ENCODE measurements around the gene TBX18. TPM values are rescaled to one million over a fixed set of nuclear protein-coding genes. Genes with fewer than 3 reads are reported as not detected.

The TBX18 gene
- total RNA-seq, 1 donor from 2014 or later: 9.4 TPM

DNA sequence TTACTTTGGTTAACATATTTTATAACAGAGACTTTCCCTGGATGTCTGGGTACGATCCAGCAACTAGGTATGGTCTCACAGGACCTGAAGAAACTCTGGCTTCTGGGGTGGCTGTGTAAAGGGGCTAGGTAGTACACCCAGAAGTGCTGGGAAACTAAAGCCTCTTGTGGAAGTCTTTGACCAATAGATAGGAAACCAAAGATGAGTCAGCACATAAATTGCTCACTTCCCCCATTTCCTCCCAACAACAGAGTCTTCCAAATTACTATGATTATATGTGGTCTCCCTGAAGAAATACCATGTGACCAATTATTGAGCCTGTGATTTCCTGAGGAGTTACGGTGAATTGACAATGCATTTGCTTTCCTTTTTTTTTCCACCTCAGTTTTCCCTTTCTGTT lies 26.8 kb upstream of the TBX18 start:
- TF ChIP-seq, protein P1, sequence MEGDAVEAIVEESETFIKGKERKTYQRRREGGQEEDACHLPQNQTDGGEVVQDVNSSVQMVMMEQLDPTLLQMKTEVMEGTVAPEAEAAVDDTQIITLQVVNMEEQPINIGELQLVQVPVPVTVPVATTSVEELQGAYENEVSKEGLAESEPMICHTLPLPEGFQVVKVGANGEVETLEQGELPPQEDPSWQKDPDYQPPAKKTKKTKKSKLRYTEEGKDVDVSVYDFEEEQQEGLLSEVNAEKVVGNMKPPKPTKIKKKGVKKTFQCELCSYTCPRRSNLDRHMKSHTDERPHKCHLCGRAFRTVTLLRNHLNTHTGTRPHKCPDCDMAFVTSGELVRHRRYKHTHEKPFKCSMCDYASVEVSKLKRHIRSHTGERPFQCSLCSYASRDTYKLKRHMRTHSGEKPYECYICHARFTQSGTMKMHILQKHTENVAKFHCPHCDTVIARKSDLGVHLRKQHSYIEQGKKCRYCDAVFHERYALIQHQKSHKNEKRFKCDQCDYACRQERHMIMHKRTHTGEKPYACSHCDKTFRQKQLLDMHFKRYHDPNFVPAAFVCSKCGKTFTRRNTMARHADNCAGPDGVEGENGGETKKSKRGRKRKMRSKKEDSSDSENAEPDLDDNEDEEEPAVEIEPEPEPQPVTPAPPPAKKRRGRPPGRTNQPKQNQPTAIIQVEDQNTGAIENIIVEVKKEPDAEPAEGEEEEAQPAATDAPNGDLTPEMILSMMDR (IDR thresholded peaks at IDR 0.05; ENCODE audit: unreplicated experiment): no peak
- H3K36me3 Mint-ChIP-seq (ENCODE audit: low read depth, unreplicated experiment): no peaks in the 10 kb centered on the region
- DNase-seq (ENCODE audit: low spot score): no peak
- H3K9me3 Mint-ChIP-seq (ENCODE audit: unreplicated experiment): no peaks in the 10 kb centered on the region
- no peaks in the 10 kb centered on the region for H3K27me3 Mint-ChIP-seq (ENCODE audit: unreplicated experiment)
- H3K4me3 Mint-ChIP-seq (ENCODE audit: unreplicated experiment): no peak overlapping the region
- peaks cover 7% of the 10 kb centered on the region for H3K4me1 Mint-ChIP-seq (ENCODE audit: unreplicated experiment)
- H3K27ac Mint-ChIP-seq (ENCODE audit: unreplicated experiment): no peak overlapping the region

DNA sequence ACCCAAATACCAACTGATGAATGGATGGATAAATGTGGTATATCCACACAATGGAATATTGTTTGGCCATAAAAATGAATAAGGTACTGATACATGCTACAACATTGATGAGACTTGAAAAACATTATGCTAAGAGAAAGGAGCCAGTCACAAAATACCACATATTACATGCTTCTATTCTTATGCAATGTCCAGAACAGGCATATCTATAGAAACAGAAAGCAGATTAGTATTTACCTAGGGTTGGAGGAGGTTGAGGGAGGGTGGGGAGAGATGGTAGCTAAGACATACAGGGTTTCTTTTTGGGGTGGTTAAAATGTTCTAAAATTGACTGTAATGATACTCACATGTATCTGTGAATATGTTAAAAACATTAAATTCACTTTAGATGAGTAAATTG lies 24.8 kb upstream of the TBX18 start:
- Mint-ChIP-seq H3K36me3 (ENCODE audit: low read depth, unreplicated experiment) (no peaks in the 10 kb centered on the region), H3K27ac (ENCODE audit: unreplicated experiment) (no peak overlapping the region), H3K4me3 (ENCODE audit: unreplicated experiment) (no peak overlapping the region), H3K4me1 (ENCODE audit: unreplicated experiment) (peaks cover 7% of the 10 kb centered on the region), H3K27me3 (ENCODE audit: unreplicated experiment) (no peaks in the 10 kb centered on the region), H3K9me3 (ENCODE audit: unreplicated experiment) (no peaks in the 10 kb centered on the region)
- no peak for DNase-seq (ENCODE audit: low spot score)
- TF ChIP-seq, protein P1 (IDR thresholded peaks at IDR 0.05; ENCODE audit: unreplicated experiment): no peak

DNA sequence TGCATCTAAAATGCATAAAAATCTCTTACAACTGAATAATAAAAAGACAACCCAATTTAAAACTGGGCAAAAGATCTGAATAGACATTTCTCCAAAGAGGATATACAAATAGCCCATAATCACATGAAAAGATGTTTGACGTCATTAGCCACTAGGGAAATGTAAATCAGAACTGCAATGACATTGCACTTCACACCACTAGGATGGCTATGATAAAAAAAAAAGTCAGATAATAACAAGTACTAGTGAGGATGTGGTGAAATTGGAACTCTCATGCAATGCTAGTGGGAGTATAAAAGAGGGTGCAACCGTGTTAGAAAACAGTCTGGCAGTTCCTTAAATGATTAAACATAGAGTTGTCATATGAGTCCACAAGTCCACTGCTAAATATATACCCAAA lies 24.3 kb upstream of the TBX18 start:
- Mint-ChIP-seq H3K9me3 (ENCODE audit: unreplicated experiment) (no peaks in the 10 kb centered on the region), H3K27ac (ENCODE audit: unreplicated experiment) (no peak overlapping the region), H3K36me3 (ENCODE audit: low read depth, unreplicated experiment) (no peaks in the 10 kb centered on the region), H3K27me3 (ENCODE audit: unreplicated experiment) (no peaks in the 10 kb centered on the region), H3K4me3 (ENCODE audit: unreplicated experiment) (no peak overlapping the region), H3K4me1 (ENCODE audit: unreplicated experiment) (peaks cover 7% of the 10 kb centered on the region)
- no peak for DNase-seq (ENCODE audit: low spot score)
- TF ChIP-seq, protein P1 (IDR thresholded peaks at IDR 0.05; ENCODE audit: unreplicated experiment): no peak

DNA sequence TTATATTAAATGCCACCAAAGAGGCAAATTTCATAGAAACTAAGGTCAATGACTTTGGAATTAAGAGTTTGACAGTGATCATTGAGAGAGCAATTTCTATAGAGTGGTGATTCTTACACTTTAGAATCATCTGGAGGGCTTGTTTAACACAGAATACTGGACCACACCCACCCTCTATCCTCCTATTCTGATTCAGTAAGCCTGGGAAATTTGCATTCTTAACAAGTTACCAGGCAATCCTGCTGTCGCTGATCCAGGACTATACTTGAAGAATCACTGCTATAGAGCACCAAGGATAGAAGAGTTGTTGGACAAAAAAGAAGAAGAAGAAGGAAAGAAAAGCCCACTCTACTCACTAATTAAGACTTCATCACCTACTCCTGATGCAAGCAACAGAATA lies 21.3 kb upstream of the TBX18 start:
- TF ChIP-seq, protein P1 (IDR thresholded peaks at IDR 0.05; ENCODE audit: unreplicated experiment): no peak
- DNase-seq (ENCODE audit: low spot score): no peak
- no peaks in the 10 kb centered on the region for H3K27me3 Mint-ChIP-seq (ENCODE audit: unreplicated experiment)
- no peak overlapping the region for H3K4me3 Mint-ChIP-seq (ENCODE audit: unreplicated experiment)
- H3K27ac Mint-ChIP-seq (ENCODE audit: unreplicated experiment): no peak overlapping the region
- H3K9me3 Mint-ChIP-seq (ENCODE audit: unreplicated experiment): no peaks in the 10 kb centered on the region
- no peaks in the 10 kb centered on the region for H3K4me1 Mint-ChIP-seq (ENCODE audit: unreplicated experiment)
- H3K36me3 Mint-ChIP-seq (ENCODE audit: low read depth, unreplicated experiment): no peaks in the 10 kb centered on the region

DNA sequence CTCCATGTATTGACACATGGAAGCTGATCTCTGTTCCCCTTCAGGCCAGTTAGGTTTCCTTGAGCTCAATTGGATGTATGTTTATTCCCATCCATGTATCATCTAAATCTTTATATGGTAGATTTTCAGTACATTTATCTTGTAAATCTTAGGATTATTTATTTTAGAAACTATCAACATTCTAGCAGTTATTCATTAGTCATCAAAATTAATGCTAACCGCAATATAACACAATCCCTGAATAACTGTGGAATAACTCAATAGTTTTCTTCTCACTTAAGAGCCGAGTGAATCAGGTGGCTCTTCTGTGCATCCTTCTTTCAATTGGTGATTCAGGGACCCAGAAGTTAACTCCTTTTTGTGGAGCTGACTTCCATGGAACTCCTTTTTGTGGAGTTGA lies 15.5 kb upstream of the TBX18 start:
- Mint-ChIP-seq H3K27ac (ENCODE audit: unreplicated experiment) (no peak overlapping the region), H3K4me1 (ENCODE audit: unreplicated experiment) (peaks cover 4% of the 10 kb centered on the region)
- TF ChIP-seq, protein P1 (IDR thresholded peaks at IDR 0.05; ENCODE audit: unreplicated experiment): no peak

More for the DNA sequence above, 15.5 kb upstream of the TBX18 start:
- Mint-ChIP-seq H3K27me3 (ENCODE audit: unreplicated experiment) (peaks cover 6% of the 10 kb centered on the region), H3K4me3 (ENCODE audit: unreplicated experiment) (no peak overlapping the region), H3K9me3 (ENCODE audit: unreplicated experiment) (no peaks in the 10 kb centered on the region), H3K36me3 (ENCODE audit: low read depth, unreplicated experiment) (no peaks in the 10 kb centered on the region)
- no peak for DNase-seq (ENCODE audit: low spot score)

Data from endothelial cell (in vitro differentiated cells).